ENCODE measurements around the gene UNC13A. TPM values are rescaled to one million over a fixed set of nuclear protein-coding genes. Genes with fewer than 3 reads are reported as not detected.
A peak's percentile ranks its signal among the peaks of the same experiment; 100 is the strongest.

UNC13A gene
- total and polyA plus RNA-seq, 3 donors from 2014 or later, result 1.2 to 3.2 (median 2.6) TPM

- Histone ChIP-seq H3K36me3 (ENCODE audit: low read depth, missing control alignments) (no peaks in the 10 kb centered on the region), H3K9me3 (no peaks in the 10 kb centered on the region), H3K4me3 (no peak overlapping the region), H3K4me1 (no peaks in the 10 kb centered on the region), H3K27ac (no peak overlapping the region), H3K27me3 (no peaks in the 10 kb centered on the region)
- no peak for DNase-seq
- intact Hi-C loops (cut with DNase I; ENCODE audit: low total_unique reads), result no loop called here
- no peak for TF ChIP-seq CTCF (IDR thresholded peaks at IDR 0.05)
- TF ChIP-seq POLR2A (IDR thresholded peaks at IDR 0.05), result no peak
- WGBS, 2 donors, result 0 to 30% methylated on average over 1 to 2 of the region's 2 CpGs
These were observed 69.2 kb downstream of the UNC13A start for GRCh38 chr19:17618936-17619335.

GRCh38 chr19:17618281-17618903 is 69.8 kb downstream of the UNC13A start:
- H3K27me3 ChIP-seq, result no peaks in the 10 kb centered on the region
- no peak overlapping the region for H3K4me3 ChIP-seq
- intact Hi-C loops (cut with DNase I; ENCODE audit: low total_unique reads), result no loop called here
- TF ChIP-seq CTCF (IDR thresholded peaks at IDR 0.05) (no peak), POLR2A (IDR thresholded peaks at IDR 0.05) (no peak)
- H3K27ac ChIP-seq, result no peak overlapping the region
- no peaks in the 10 kb centered on the region for H3K36me3 ChIP-seq (ENCODE audit: low read depth, missing control alignments)
- no peaks in the 10 kb centered on the region for H3K9me3 ChIP-seq
- WGBS, 2 donors, result 70% methylated on average over 4 to 7 of the region's 7 CpGs
- DNase-seq, result no peak
- no peaks in the 10 kb centered on the region for H3K4me1 ChIP-seq

GRCh38 chr19:17617807-17618192 is 70.4 kb downstream of the UNC13A start:
- H3K4me1 ChIP-seq, result no peaks in the 10 kb centered on the region
- DNase-seq, result no peak
- no peaks in the 10 kb centered on the region for H3K27me3 ChIP-seq
- H3K27ac ChIP-seq, result no peak overlapping the region
- peak overlapping the region in 1 of 2 donors; percentile 17 for H3K4me3 ChIP-seq
- WGBS, 2 donors, result 75 to 80% methylated on average over 7 of the region's 7 CpGs
- TF ChIP-seq POLR2A (IDR thresholded peaks at IDR 0.05) (no peak), CTCF (IDR thresholded peaks at IDR 0.05) (no peak)
- intact Hi-C loops (cut with DNase I; ENCODE audit: low total_unique reads), result no loop called here
- H3K9me3 ChIP-seq, result no peaks in the 10 kb centered on the region
- no peaks in the 10 kb centered on the region for H3K36me3 ChIP-seq (ENCODE audit: low read depth, missing control alignments)

GRCh38 chr19:17616961-17617806 is 71.0 kb downstream of the UNC13A start:
- intact Hi-C loops (cut with DNase I; ENCODE audit: low total_unique reads), result no loop called here

More at GRCh38 chr19:17616961-17617806, 71.0 kb downstream of the UNC13A start:
- no peak for TF ChIP-seq CTCF (IDR thresholded peaks at IDR 0.05)
- no peak for TF ChIP-seq POLR2A (IDR thresholded peaks at IDR 0.05)
- 47 to 66% methylated on average over 26 to 28 of the region's 28 CpGs for WGBS, 2 donors
- Histone ChIP-seq H3K27ac (no peak overlapping the region), H3K36me3 (ENCODE audit: low read depth, missing control alignments) (no peaks in the 10 kb centered on the region), H3K4me1 (no peaks in the 10 kb centered on the region), H3K27me3 (no peaks in the 10 kb centered on the region), H3K4me3 (peak overlapping the region in 1 of 2 donors; percentile 17), H3K9me3 (no peaks in the 10 kb centered on the region)
- peak; percentile 92 for DNase-seq
